T-helper 1 cell (primary cell): ENCODE measurements around the gene UBR2.
"Not testable (repeated sequence)": the region's sequence is repeated elsewhere in the genome, so short reads cannot be mapped to it uniquely, and the experiment has no call there.

Source experiments
- DNase-seq, 5 donors: peaks; one replicate each; pipeline ENCODE4 v3.0.0-alpha.2; 2012 to 2020

Gene UBR2

GRCh38 chr6:42555477-42556457 lies 8.1 kb upstream of the UBR2 start:
- DNase-seq: peak in 1 of 5 donors; percentile 56

- DNase-seq: no peak
These were observed 7.4 kb upstream of the UBR2 start for GRCh38 chr6:42556462-42556861.

GRCh38 chr6:42559276-42559675 lies 4.6 kb upstream of the UBR2 start:
- not testable (repeated sequence) for DNase-seq

- DNase-seq: no peak
These were observed 1.8 kb upstream of the UBR2 start for GRCh38 chr6:42561986-42562385.

- DNase-seq: no peak
These were observed 932 bp upstream of the UBR2 start for GRCh38 chr6:42562788-42563405.

- no peak for DNase-seq
These were observed 637 bp downstream of the UBR2 start for GRCh38 chr6:42564506-42564825.

GRCh38 chr6:42565823-42566613 lies 2.2 kb downstream of the UBR2 start:
- no peak for DNase-seq

GRCh38 chr6:42566614-42567208 lies 2.9 kb downstream of the UBR2 start:
- DNase-seq: no peak

- DNase-seq: not testable (repeated sequence)
These were observed 3.4 kb downstream of the UBR2 start for GRCh38 chr6:42567237-42567636.

GRCh38 chr6:42569102-42570028 lies 5.5 kb downstream of the UBR2 start:
- peak in 1 of 5 donors; percentile 53 for DNase-seq

- DNase-seq: no peak
These were observed 7.9 kb downstream of the UBR2 start for GRCh38 chr6:42571611-42572342.

- peak in 1 of 5 donors; percentile 37 for DNase-seq
These were observed 8.7 kb downstream of the UBR2 start for GRCh38 chr6:42572523-42572922.

GRCh38 chr6:42576538-42576937 lies 12.7 kb downstream of the UBR2 start:
- DNase-seq: not testable (repeated sequence)

GRCh38 chr6:42598300-42598699 lies 34.5 kb downstream of the UBR2 start:
- no peak for DNase-seq

GRCh38 chr6:42599558-42599957 lies 35.7 kb downstream of the UBR2 start:
- no peak for DNase-seq

- no peak for DNase-seq
These were observed 40.3 kb downstream of the UBR2 start for GRCh38 chr6:42604150-42604549.

GRCh38 chr6:42604699-42605098 lies 40.9 kb downstream of the UBR2 start:
- DNase-seq: not testable (repeated sequence)

- peak in 1 of 5 donors; percentile 50 for DNase-seq
These were observed 46.6 kb downstream of the UBR2 start for GRCh38 chr6:42610416-42610815.

GRCh38 chr6:42615518-42615917 lies 51.7 kb downstream of the UBR2 start:
- no peak for DNase-seq

- DNase-seq: no peak
These were observed 52.9 kb downstream of the UBR2 start for GRCh38 chr6:42616716-42617115.

GRCh38 chr6:42618105-42618504 lies 54.3 kb downstream of the UBR2 start:
- DNase-seq: no peak
